IMR-90 (cell line): ENCODE results near the gene FOXN3.

Experiments used
- CTCF ChIP-seq: conservative IDR thresholded peaks from 2 replicates; pipeline ENCODE4 v1.5.1; 2012; ENCODE audit warnings: mild to moderate bottlenecking, low read depth, low read length, improper control_type of control experiment
- RCOR1 ChIP-seq: IDR thresholded peaks from 2 replicates; pipeline ENCODE4 v1.6.1; 2012; ENCODE audit warnings: mild to moderate bottlenecking, low read length, improper control_type of control experiment; ENCODE audit not compliant: insufficient replicate concordance

- TF ChIP-seq RCOR1 (no peak), CTCF (no peak)
Measured at GRCh38 chr14:89209558-89209957, 207.5 kb downstream of the FOXN3 start.
